Astrocyte of the spinal cord (primary cell): Measurements from ENCODE around the gene SCN2B.

Experiments
- DNase-seq: peaks from one replicate; pipeline ENCODE4 v3.0.0; 2011; ENCODE audit warnings: low read depth, low spot score
- H3K4me3 ChIP-seq: 2 replicates; pipeline ENCODE4 v1.5.1; 2011; ENCODE audit warnings: low read depth, mild to moderate bottlenecking, low read length, moderate library complexity
- CTCF ChIP-seq: IDR thresholded peaks from 2 replicates; pipeline ENCODE4 v1.5.1; 2012; ENCODE audit warnings: low read depth, mild to moderate bottlenecking, low read length, inconsistent platforms
- in situ Hi-C: cut with HindIII; loops from 2 replicates; pipeline ENCODE4 v1.10.0; 2017; ENCODE audit warnings: low sequenced_read_pairs

SCN2B gene

GRCh38 chr11:118120793-118121192 is 55.6 kb downstream of the SCN2B start:
- in situ Hi-C loops = no loop called here
- no peak overlapping the region for H3K4me3 ChIP-seq
- TF ChIP-seq CTCF = no peak
- no peak for DNase-seq

- no peak overlapping the region for H3K4me3 ChIP-seq
- no peak for DNase-seq
- no peak for TF ChIP-seq CTCF
- in situ Hi-C loops = no loop called here
These were observed 58.4 kb downstream of the SCN2B start for GRCh38 chr11:118117790-118118601.

- in situ Hi-C loops = no loop called here
- DNase-seq = no peak
- no peak for TF ChIP-seq CTCF
These were observed 61.4 kb downstream of the SCN2B start for GRCh38 chr11:118115048-118115447.

GRCh38 chr11:118114266-118114665 is 62.2 kb downstream of the SCN2B start:
- DNase-seq = no peak

More at GRCh38 chr11:118115048-118115447, 61.4 kb downstream of the SCN2B start:
- H3K4me3 ChIP-seq = no peak overlapping the region

GRCh38 chr11:118112711-118113430 is 63.6 kb downstream of the SCN2B start:
- H3K4me3 ChIP-seq = no peak overlapping the region
- no peak for TF ChIP-seq CTCF
- in situ Hi-C loops = no loop called here
- DNase-seq = no peak

More at GRCh38 chr11:118114266-118114665, 62.2 kb downstream of the SCN2B start:
- no peak for TF ChIP-seq CTCF
- in situ Hi-C loops = no loop called here
- H3K4me3 ChIP-seq = no peak overlapping the region
